Suprapubic skin (tissue), 4 donors: ENCODE results near the gene DPP9. TPM values are rescaled to one million over a fixed set of nuclear protein-coding genes. Genes with fewer than 3 reads are reported as not detected.
A peak's percentile ranks its signal among the peaks of the same experiment; 100 is the strongest.

ENCODE experiments used
- DNase-seq, 2 donors: peaks; one replicate each; pipeline ENCODE4 v3.0.0-alpha.2; 2019; ENCODE audit warnings: low spot score in 2 of 2
- H3K27ac ChIP-seq: fragments of 200-600 bp; sonication (generic); one replicate; pipeline ENCODE4 v1.5.1; 2019
- H3K27me3 ChIP-seq: fragments of 200-600 bp; sonication (generic); one replicate; pipeline ENCODE4 v1.5.1; 2019
- H3K36me3 ChIP-seq: fragments of 200-600 bp; sonication (generic); one replicate; pipeline ENCODE4 v1.5.1; 2019
- H3K4me1 ChIP-seq: fragments of 200-600 bp; sonication (generic); one replicate; pipeline ENCODE4 v1.5.1; 2019
- H3K4me3 ChIP-seq: fragments of 200-600 bp; sonication (generic); one replicate; pipeline ENCODE4 v1.5.1; 2019; ENCODE audit warnings: mild to moderate bottlenecking
- H3K9me3 ChIP-seq: fragments of 200-600 bp; sonication (generic); one replicate; pipeline ENCODE4 v1.5.1; 2019
- EP300 ChIP-seq: sonication (generic); formaldehyde crosslinking; IDR thresholded peaks from one replicate; pipeline ENCODE4 v1.6.1; 2017; ENCODE audit warnings: antibody characterized with exemption
- POLR2A ChIP-seq, 2 donors: fragments of 450-650 bp; IDR thresholded peaks; one replicate each; pipeline ENCODE4 v1.6.1; 2017; ENCODE audit warnings: antibody characterized with exemption in 2 of 2, mild to moderate bottlenecking in 2 of 2, moderate library complexity in 2 of 2
- POLR2AphosphoS5 ChIP-seq, 3 donors: sonication (generic); formaldehyde crosslinking; IDR thresholded peaks; one replicate each; pipeline ENCODE4 v1.6.1; 2017; ENCODE audit warnings: antibody characterized with exemption in 3 of 3
- WGBS: methylation state at CpG from one replicate; pipeline ENCODE4 v1.1.5; 2018; 5-methylcytosine and 5-hydroxymethylcytosine counted together
- total RNA-seq, 4 donors: library from RNA; depleted of rRNA; stranded (reverse); fragments of >200 nt; gene quantifications; one replicate each; pipeline ENCODE4 v1.1.0, GENCODE V29; 2016
- TF ChIP-seq, protein P1 (sequence below), 2 donors: fragments of 200-600 bp in 1 of 2; fragments of 450-650 bp in 1 of 2; sonication (generic) in 1 of 2; IDR thresholded peaks; one replicate each; pipeline ENCODE4 v1.5.1; 2016 to 2019; ENCODE audit warnings: antibody characterized with exemption in 2 of 2, mild to moderate bottlenecking in 1 of 2, moderate library complexity in 1 of 2

The DPP9 gene
- total RNA-seq, 4 donors from 2014 or later = 51.2 to 126 (median 84.1) TPM

DNA sequence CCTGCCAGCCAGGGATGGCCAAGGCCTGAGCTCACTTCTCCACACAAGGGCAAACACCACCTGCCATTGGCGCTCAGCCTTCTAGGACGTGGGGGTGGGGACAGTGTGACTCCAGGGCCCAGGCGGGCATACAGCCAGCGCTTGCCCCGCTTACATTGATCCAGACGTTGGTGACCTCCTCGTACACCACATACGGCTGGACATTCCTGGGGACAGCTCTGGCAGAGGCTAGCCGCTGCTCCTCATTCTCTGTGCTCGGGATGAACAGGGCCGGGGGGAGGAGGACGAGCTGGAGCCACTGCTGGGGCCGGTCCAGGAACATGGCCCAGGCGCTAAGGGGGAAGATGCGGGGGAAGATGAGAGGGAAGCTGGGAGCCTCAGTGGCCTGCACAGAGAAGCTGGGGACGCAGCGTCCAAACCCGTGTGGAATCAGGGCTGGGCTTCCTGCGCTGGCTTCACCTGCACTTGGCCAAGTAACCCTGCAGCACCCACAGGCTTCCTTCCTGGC lies 28.4 kb downstream of the DPP9 start:
- DNase-seq = no peak
- WGBS = 78% methylated on average over 14 of the region's 19 CpGs
- Histone ChIP-seq H3K36me3 (peaks cover 90% of the 10 kb centered on the region), H3K9me3 (no peaks in the 10 kb centered on the region), H3K4me3 (no peak overlapping the region), H3K27ac (peak overlapping the region; percentile 85), H3K27me3 (no peaks in the 10 kb centered on the region), H3K4me1 (peaks cover 63% of the 10 kb centered on the region)
- TF ChIP-seq, protein P1, sequence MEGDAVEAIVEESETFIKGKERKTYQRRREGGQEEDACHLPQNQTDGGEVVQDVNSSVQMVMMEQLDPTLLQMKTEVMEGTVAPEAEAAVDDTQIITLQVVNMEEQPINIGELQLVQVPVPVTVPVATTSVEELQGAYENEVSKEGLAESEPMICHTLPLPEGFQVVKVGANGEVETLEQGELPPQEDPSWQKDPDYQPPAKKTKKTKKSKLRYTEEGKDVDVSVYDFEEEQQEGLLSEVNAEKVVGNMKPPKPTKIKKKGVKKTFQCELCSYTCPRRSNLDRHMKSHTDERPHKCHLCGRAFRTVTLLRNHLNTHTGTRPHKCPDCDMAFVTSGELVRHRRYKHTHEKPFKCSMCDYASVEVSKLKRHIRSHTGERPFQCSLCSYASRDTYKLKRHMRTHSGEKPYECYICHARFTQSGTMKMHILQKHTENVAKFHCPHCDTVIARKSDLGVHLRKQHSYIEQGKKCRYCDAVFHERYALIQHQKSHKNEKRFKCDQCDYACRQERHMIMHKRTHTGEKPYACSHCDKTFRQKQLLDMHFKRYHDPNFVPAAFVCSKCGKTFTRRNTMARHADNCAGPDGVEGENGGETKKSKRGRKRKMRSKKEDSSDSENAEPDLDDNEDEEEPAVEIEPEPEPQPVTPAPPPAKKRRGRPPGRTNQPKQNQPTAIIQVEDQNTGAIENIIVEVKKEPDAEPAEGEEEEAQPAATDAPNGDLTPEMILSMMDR (IDR thresholded peaks at IDR 0.05) = no peak
- no peak for TF ChIP-seq EP300
- no peak for TF ChIP-seq POLR2A (IDR thresholded peaks at IDR 0.05)
- no peak for TF ChIP-seq POLR2AphosphoS5 (IDR thresholded peaks at IDR 0.05)

DNA sequence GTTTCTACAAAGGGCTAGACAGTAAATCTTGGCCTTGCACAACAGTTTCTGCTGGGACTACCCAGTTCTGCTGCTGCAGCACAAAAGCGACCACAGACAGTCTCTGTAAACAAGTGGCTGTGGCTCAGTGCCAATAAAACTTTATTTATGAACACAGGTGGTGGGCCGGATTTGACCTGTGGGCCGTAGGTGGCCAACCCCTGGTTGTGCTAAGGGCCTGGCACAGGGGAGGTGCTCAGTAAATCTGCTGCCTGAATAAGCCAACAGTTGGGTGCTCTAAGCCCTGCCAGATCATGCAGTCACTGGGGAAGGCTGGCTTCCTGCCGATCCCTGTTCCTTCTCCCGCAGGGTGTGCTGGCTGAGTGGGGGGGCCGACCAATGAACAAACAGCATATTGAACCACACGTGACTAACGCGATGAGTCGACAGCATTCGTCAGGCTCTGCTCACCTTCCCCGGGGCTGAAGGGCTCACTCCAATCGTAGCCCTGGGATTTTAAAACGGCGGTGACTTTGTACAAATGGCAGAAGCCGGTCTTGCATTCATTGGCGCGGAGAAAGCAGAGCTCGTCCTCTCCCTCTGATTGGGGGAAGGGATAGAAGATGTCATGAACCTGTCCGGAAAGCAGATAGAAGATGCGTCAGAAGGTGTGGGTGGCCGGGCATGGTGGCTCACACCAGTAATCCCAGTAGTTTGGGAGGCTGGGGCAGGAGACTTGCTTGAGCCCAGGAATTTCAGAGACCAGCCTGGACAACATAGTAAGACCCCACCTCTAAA lies 29.2 kb downstream of the DPP9 start:
- Histone ChIP-seq H3K4me1 (peaks cover 55% of the 10 kb centered on the region), H3K4me3 (no peak overlapping the region), H3K27ac (peak overlapping the region; percentile 85), H3K36me3 (peaks cover 90% of the 10 kb centered on the region), H3K27me3 (no peaks in the 10 kb centered on the region), H3K9me3 (no peaks in the 10 kb centered on the region)
- 54% methylated on average over 20 of the region's 22 CpGs for WGBS
- peak; percentile 91 to 92 for DNase-seq
- TF ChIP-seq POLR2AphosphoS5 (IDR thresholded peaks at IDR 0.05) (no peak), POLR2A (IDR thresholded peaks at IDR 0.05) (no peak), EP300 (no peak)
- TF ChIP-seq, protein P1 (IDR thresholded peaks at IDR 0.05) = no peak

DNA sequence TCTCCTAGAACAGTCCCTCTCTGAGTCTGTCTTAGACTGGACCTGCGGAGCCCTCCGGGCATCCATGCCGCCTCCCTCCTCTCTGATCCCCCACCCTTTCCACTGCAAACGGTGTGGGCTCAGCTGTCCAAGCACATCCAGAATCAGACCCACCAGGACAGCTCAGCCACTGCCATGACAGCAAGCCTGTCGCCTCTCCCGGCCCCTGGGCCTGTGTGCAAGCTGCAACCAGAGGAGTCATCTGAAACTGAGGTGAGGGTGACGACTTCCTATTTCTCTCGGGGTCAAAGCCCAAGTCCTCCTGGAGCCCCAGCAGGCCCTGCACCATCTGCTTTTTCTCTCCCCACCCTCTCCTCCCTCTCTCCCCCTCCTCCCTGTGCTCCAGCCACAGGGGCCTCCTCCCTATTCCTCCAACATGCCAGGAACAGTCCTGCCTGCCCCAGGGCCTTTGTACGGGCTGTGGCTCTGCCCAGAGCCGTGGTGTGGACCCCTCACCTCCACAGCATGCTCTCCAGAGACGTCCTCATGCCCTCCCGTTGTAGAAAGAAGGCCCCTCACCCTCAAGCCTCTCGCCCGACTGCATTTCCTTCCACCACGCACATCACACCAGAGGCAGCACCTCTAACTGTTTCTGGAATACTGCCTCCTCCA lies 30.0 kb downstream of the DPP9 start:
- H3K27ac ChIP-seq = peak overlapping the region; percentile 85
- DNase-seq = no peak
- no peaks in the 10 kb centered on the region for H3K27me3 ChIP-seq
- 75% methylated on average over 15 of the region's 15 CpGs for WGBS
- no peaks in the 10 kb centered on the region for H3K9me3 ChIP-seq
- no peak overlapping the region for H3K4me3 ChIP-seq
- H3K4me1 ChIP-seq = peaks cover 52% of the 10 kb centered on the region
- TF ChIP-seq EP300 (no peak), POLR2AphosphoS5 (IDR thresholded peaks at IDR 0.05) (no peak), POLR2A (IDR thresholded peaks at IDR 0.05) (no peak)
- TF ChIP-seq, protein P1 (IDR thresholded peaks at IDR 0.05) = no peak
- H3K36me3 ChIP-seq = peaks cover 92% of the 10 kb centered on the region

DNA sequence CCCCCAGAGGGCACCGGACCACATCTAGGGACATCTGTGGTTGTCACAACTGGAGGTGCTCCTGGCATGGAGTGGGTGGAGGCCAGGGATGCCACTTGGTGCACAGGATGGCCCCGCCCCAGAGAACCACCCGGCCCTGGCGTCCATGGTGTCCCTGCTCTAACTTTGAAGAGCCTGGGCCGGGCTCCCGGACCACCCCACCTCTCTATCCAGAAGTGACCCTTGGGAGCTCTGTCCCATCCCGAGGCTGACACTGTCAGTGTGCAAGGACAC lies 30.6 kb downstream of the DPP9 start:
- peaks cover 52% of the 10 kb centered on the region for H3K4me1 ChIP-seq
- H3K9me3 ChIP-seq = no peaks in the 10 kb centered on the region
- peak overlapping the region; percentile 85 for H3K27ac ChIP-seq
- no peaks in the 10 kb centered on the region for H3K27me3 ChIP-seq
- H3K36me3 ChIP-seq = peaks cover 92% of the 10 kb centered on the region
- no peak overlapping the region for H3K4me3 ChIP-seq
- no CpG with 5 or more reads among the region's 7 CpGs for WGBS
- TF ChIP-seq, protein P1 (IDR thresholded peaks at IDR 0.05) = no peak
- no peak for TF ChIP-seq POLR2A (IDR thresholded peaks at IDR 0.05)
- no peak for TF ChIP-seq EP300
- TF ChIP-seq POLR2AphosphoS5 (IDR thresholded peaks at IDR 0.05) = no peak
- no peak for DNase-seq
